Activated CD4-positive, CD25-positive, alpha-beta regulatory T cell treated with anti-CD3 and anti-CD28 coated beads, Interleukin-2, amount 50 U/mL, for 16 hours (primary cell): Measurements from ENCODE around the gene SUPT20HL1.
"Not testable (repeated sequence)": the region's sequence is repeated elsewhere in the genome, so short reads cannot be mapped to it uniquely, and the experiment has no call there.

Experiments used
- DNase-seq: peaks from one replicate; pipeline ENCODE4 v3.0.0-alpha.2; 2020; ENCODE audit warnings: low read depth, low spot score

SUPT20HL1 gene

GRCh38 chrX:24360272-24360671, at the start of gene SUPT20HL1:
Gene SUPT20HL1, plus strand, starts transcription at chrX:24360639. Its CDS starts 2,122 bp downstream, at chrX:24362761.
- DNase-seq = no peak

- DNase-seq = not testable (repeated sequence)
Measured at GRCh38 chrX:24310916-24311315, 49.5 kb upstream of the SUPT20HL1 start.

- DNase-seq = not testable (repeated sequence)
Measured at GRCh38 chrX:24311507-24312248, 48.8 kb upstream of the SUPT20HL1 start.

DNA sequence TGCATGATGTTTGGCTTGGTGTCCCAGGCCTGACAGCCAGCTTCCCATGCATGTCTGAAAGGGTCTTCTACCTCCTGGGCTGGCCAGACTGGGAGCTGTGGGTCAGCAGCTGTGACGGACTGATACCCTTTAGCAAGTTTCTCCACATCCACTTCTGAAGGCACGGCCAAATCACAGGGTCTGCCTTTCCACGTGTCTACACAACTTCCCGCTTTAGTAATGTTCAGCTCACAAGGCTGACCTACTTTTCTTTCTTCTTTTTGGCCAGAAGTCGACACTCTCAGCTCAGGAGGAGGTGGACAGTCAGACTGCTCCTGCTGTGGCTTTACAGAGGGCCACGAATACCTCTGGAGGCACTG, 48.2 kb upstream of the SUPT20HL1 start:
- not testable (repeated sequence) for DNase-seq

DNA sequence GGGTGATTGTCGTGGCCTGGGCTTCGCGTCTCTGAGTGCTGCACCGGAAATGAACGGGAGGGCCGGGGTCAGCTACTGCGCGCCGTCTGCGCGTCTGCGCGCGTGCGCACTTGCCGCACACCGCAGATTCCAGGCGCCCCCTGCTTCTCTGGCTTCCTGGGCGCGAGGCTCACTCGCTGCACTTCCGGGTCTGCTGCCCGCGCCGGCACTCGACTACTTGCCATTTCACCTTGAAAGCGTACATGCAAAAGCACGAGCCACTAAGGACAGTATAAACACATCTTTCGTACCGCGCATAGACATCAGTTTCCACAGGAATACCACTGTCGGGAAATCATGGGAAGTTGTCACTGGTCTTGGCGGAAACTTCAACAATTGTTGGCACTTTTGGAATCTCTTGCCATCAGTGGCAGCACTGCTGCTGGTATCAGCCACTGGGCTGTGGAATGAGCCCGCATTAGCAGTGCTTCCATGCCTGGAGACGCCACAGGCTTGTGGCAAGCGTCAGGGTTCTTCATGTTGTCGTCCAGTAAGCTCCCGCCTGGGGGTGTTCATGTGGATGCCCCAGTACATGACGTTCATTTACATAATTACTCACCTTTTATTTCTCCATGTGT, 46.3 kb upstream of the SUPT20HL1 start, which contains the start of gene SUPT20HL2:
Gene SUPT20HL2, minus strand, starts transcription at position 51 of the 617 bp plus-strand sequence. CDS start 754 bp downstream, outside the sequence.
- no peak for DNase-seq

- no peak for DNase-seq
Measured at GRCh38 chrX:24316111-24316510, 44.3 kb upstream of the SUPT20HL1 start.

DNA sequence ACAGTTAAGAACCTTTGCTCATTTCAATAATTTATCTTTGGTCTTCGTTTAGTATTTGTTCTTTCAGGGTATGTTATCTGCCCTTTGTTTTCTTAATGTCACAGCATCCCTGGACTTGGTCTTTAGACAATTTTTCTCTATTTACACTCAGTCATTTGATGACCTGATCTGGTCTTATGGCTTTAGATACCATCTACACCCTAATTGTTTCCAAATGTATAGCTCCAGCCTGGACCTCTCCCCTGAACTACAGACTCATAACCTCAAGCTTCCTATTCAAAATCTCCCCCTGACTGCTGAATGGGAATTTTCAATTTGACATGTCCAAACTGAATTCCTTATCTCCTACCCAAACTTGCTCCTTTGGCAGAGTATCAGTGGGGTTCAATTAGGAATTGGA, 42.9 kb upstream of the SUPT20HL1 start:
- DNase-seq = no peak

- DNase-seq = no peak
Measured at GRCh38 chrX:24321741-24322395, 38.6 kb upstream of the SUPT20HL1 start.

GRCh38 chrX:24325231-24325630, 35.2 kb upstream of the SUPT20HL1 start:
- DNase-seq = no peak

- no peak for DNase-seq
Measured at GRCh38 chrX:24332878-24333277, 27.6 kb upstream of the SUPT20HL1 start.

DNA sequence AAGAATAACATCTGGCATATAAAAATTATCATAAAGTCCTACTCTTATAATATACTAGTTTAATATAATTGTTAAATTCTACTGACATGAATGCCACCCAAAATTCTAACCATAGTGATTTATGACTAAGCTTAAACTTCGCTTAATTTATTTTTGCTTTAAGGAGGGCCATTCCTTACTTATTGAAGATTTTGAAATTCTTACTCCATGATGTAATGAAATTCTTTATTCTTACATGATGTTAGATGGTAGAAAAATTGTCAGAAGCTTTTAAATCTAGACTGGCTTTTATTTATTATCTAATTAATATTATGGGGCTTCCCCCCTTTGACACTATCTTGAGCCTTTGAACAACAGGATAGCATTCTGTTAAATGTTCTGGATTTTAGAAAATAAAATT, 27.1 kb upstream of the SUPT20HL1 start:
- DNase-seq = no peak

- DNase-seq = no peak
Measured at GRCh38 chrX:24334461-24334860, 26.0 kb upstream of the SUPT20HL1 start.

DNA sequence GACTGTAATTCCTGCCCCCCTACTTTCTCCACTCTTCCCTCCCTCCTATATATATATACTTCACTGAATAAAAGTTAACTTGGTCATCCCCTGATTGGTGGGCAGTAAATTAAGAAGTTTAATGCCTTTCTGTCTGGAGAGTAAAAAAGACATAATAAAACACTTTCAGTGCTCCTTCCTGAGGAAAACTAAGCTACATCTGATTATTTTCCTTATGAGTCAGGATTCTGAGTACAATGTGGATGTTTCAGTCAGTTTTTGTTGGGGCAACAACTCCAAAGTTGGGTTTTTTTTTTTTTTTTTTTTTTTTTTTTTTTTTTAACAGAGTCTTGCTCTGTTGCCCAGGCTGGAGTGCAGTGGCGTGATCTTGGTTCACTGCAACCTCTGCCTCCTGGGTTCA, 24.6 kb upstream of the SUPT20HL1 start:
- DNase-seq = no peak

GRCh38 chrX:24339911-24340310, 20.5 kb upstream of the SUPT20HL1 start:
- DNase-seq = no peak

- DNase-seq = no peak
Measured at GRCh38 chrX:24340501-24340900, 19.9 kb upstream of the SUPT20HL1 start.

- DNase-seq = no peak
Measured at GRCh38 chrX:24341795-24342194, 18.6 kb upstream of the SUPT20HL1 start.

DNA sequence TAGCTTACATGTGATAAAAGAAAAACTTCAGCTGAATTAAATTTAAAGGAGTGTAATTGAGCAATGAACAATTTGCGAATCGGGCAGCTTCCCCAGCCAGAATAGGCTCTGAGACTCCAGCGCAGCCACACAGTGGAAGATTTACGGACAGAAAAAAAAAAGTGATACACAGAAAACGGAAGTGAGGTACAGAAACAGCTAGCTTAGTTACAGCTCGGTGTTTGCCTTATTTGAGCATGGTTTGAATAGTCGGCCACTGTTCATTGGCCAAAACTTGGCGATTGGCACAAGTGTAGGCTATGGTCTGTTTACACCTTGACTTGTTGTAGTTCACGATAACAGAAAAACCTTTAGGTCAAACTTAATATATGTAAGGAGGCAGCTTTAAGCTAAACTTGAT, 16.7 kb upstream of the SUPT20HL1 start:
- no peak for DNase-seq

DNA sequence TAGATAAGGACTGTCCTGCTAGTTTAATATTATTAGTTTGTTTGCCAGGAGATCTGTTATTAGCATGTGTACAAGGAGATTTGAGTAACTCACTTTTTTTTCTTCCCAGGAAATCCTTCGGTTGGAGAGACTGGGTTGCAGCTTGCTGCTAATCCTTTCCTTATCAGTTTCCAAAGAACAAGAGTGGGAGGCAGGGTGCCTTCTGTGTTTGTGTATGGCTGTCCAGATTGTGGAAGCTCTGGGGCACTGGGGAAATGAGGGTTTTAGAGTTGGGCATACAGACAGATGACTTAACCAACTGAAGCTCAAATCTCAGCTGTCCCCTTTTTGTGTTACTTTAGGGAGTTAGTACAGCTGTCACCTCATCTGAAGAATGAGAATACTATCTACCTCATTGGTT, 12.6 kb upstream of the SUPT20HL1 start:
- no peak for DNase-seq

DNA sequence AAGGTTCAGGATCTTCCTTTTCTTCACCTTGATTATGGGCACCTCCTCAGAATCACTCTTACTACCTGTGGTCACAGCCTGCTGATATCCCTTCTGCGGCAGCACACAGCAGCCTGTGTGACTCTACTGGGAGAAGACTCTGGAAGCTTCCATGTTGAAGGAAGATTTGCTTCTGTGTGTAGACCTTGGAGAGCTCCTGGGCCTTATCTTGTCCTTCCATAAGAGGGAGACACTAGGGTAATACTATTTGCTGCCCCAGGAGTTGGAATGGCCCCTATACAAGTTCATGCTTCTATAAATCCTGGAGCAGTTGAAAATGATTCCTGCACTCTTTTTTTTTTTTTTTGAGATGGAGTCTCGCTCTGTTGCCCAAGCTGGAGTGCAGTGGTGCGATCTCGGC, 10.2 kb upstream of the SUPT20HL1 start:
- DNase-seq = no peak

DNA sequence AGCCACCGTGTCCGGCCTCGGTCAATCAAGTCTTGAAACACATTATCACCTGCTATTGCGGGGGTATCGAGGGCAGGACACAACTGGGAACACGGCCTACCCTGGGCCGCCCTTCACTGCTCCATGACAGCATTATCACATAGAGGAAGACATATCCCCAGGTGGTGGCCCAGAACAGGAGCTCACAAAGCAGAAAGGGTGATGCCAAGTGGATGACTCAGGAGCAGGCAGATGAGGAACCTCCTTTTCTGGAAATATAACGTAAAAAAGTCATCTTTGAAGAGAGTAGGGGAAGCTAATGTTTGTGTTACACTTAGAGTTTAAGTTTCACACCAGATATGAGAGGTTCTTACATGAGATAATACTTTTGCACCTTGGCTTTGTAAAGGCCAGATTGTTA, 5.3 kb upstream of the SUPT20HL1 start:
- DNase-seq = no peak

- no peak for DNase-seq
Measured at GRCh38 chrX:24357106-24357505, 3.3 kb upstream of the SUPT20HL1 start.

DNA sequence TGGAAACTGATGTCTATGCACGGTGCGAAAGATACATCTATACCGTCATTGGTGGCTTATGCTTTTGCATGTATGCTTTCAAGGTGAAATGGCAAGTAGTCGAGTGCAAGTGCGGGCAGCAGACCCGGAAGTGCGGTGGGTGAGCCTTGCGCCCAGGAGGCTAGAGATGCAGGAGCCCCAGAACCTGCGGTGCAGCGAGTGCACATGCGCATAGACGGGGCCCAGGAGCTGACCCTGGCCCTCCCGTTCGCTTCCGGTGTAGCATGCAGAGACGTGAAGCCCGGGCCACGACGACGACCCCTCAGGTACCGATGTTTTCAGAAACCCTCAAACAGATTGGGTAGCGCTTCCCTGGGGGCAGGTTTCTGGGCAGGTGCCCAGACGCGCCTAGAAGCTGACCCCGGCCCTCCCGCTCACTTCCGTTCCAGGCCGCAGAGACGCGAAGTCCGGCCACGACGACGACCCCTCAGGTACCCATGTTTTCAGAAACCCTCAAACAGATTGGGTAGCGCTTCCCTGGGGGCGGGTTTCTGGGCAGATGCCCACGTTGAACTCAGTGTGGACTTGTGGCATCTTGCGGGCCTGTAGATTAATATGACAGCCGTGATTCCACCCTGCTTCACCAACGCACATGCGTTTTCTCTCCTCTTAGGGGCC, 1.8 kb downstream of the SUPT20HL1 start:
- DNase-seq = not testable (repeated sequence)
